Mucosa of descending colon (tissue), 3 donors: ENCODE data around the gene ZGPAT. TPM values are rescaled to one million over a fixed set of nuclear protein-coding genes. Genes with fewer than 3 reads are reported as not detected.

Experiments used
- ATAC-seq: fragments of 200-7000 bp; cut with Tn5 transposase; one replicate; pipeline ENCODE4 v1.9.1; 2020; ENCODE audit warnings: mild to moderate bottlenecking, moderate library complexity
- DNase-seq, 3 donors: peaks; one replicate each; pipeline ENCODE4 v3.0.0-alpha.2; 2020
- H3K36me3 ChIP-seq: fragments of 200-600 bp; one replicate; pipeline ENCODE4 v1.8.0; 2021; ENCODE audit warnings: low read depth, mild to moderate bottlenecking
- H3K4me1 ChIP-seq: fragments of 200-600 bp; one replicate; pipeline ENCODE4 v1.8.0; 2021; ENCODE audit warnings: low read depth, mild to moderate bottlenecking
- H3K4me3 ChIP-seq: fragments of 200-600 bp; one replicate; pipeline ENCODE4 v1.8.0; 2021; ENCODE audit warnings: mild to moderate bottlenecking
- H3K9me3 ChIP-seq: fragments of 200-600 bp; one replicate; pipeline ENCODE4 v1.8.0; 2021; ENCODE audit warnings: mild to moderate bottlenecking
- CTCF ChIP-seq: fragments of 200-600 bp; IDR thresholded peaks from one replicate; pipeline ENCODE4 v1.8.0; 2022; ENCODE audit warnings: antibody characterized with exemption, mild to moderate bottlenecking
- intact Hi-C, 2 donors: fragments of 100-400 bp; cut with DNase I in 1 of 2; cut with micrococcal nuclease in 1 of 2; formaldehyde crosslinking; loops; one replicate each; pipeline versions ENCODE4 v1.11.0 to v1.11.1; 2022; cut with DNase I, micrococcal nuclease
- total RNA-seq, 3 donors: library from RNA; stranded (reverse); fragmentation: NEBNext Ultra II Directional in 2 of 3; extraction: Animal tissue kit (Norgen Biotek cat#: 25700) in 2 of 3; gene quantifications; one replicate each; pipeline versions ENCODE4 v1.2.1 to v1.2.4, GENCODE V29; 2021 to 2023
- donor health status: DM: no; HTN: no; CAD: no; lungs with moderate emphysema.
- donor health status: DM: no; HTN: no; CAD: no.
- donor health status: DM: no; HTN: yes; CAD: no.

ZGPAT gene
- total RNA-seq, 3 donors from 2014 or later, result 24.3 to 34.0 (median 31.7) TPM

GRCh38 chr20:63767456-63767855 lies 59.6 kb downstream of the ZGPAT start:
- no peaks in the 10 kb centered on the region for H3K36me3 ChIP-seq
- ATAC-seq (peak; percentile 15), DNase-seq (peak in 2 of 3 donors; percentile 31 to 50)
- H3K4me1 ChIP-seq, result no peaks in the 10 kb centered on the region
- H3K4me3 ChIP-seq, result no peak overlapping the region
- intact Hi-C loops, result no loop called here
- no peak for TF ChIP-seq CTCF
- H3K9me3 ChIP-seq, result no peaks in the 10 kb centered on the region

- intact Hi-C loops, result no loop called here
- TF ChIP-seq CTCF, result no peak
- Histone ChIP-seq H3K4me1 (no peaks in the 10 kb centered on the region), H3K36me3 (no peaks in the 10 kb centered on the region), H3K9me3 (no peaks in the 10 kb centered on the region), H3K4me3 (no peak overlapping the region)
- ATAC-seq (no peak), DNase-seq (no peak)
Observed at GRCh38 chr20:63767886-63768285, 60.0 kb downstream of the ZGPAT start.

- Histone ChIP-seq H3K9me3 (no peaks in the 10 kb centered on the region), H3K36me3 (no peaks in the 10 kb centered on the region), H3K4me3 (no peak overlapping the region), H3K4me1 (no peaks in the 10 kb centered on the region)
- TF ChIP-seq CTCF, result no peak
- intact Hi-C loops, result no loop called here
- ATAC-seq, result no peak
- DNase-seq, result no peak
Observed at GRCh38 chr20:63768591-63769515, 61.0 kb downstream of the ZGPAT start.

- H3K4me3 ChIP-seq, result no peak overlapping the region
- H3K36me3 ChIP-seq, result no peaks in the 10 kb centered on the region
- H3K4me1 ChIP-seq, result no peaks in the 10 kb centered on the region
- intact Hi-C loops, result no loop called here
- peak in 1 of 3 donors; percentile 46 for DNase-seq
- H3K9me3 ChIP-seq, result no peaks in the 10 kb centered on the region
- ATAC-seq, result no peak
- no peak for TF ChIP-seq CTCF
Observed at GRCh38 chr20:63769891-63770474, 62.1 kb downstream of the ZGPAT start.

- H3K36me3 ChIP-seq, result no peaks in the 10 kb centered on the region
- no peaks in the 10 kb centered on the region for H3K9me3 ChIP-seq
- no peaks in the 10 kb centered on the region for H3K4me1 ChIP-seq
- ATAC-seq (no peak), DNase-seq (no peak)
- TF ChIP-seq CTCF, result no peak
- H3K4me3 ChIP-seq, result no peak overlapping the region
- intact Hi-C loops, result no loop called here
Observed at GRCh38 chr20:63771046-63771707, 63.3 kb downstream of the ZGPAT start.
